ENCODE data around the gene EMP2.

The EMP2 gene

DNA sequence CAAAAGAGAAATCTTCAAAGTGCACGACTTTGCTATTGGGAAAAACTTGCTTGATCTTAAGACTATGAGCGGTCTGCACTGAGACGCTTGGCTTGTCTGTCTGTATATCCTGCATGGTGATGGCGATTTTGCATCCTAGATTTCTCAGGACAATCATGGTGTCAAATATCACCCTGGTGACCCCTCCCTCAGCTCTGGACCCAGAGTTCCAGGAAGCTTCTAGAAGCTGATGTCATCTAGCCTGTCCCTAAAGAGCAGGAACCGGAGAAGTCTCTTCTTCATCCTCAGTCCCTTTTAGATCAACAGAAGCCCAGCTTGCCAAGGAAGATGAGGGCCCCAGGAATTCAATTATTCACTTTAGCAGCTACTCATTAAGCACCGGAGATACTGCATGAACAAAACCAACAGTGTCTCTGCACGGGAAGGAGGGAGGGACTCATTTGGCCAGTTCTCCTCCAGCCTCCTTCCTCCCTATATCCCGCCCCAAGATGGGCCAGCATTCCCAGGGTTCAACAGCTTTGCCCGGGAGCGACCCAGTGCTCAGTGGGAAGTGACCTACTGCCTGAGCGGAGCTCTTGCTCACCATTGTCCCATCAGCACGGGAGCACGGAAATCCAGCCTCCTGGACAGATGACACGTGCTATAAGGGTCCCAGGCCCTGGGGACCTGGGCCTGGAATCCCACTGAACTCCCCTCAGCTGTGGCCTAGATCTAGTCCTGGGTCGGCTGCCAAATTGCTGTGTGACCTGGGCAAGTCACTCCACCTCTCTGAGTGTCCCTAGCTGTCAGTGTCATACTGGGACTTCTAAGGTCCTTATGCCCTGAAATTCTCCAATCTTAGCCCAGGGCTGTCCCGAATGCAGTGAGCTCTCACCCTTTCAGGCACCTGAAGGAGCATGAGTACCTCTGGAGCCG lies 3.8 kb downstream of the EMP2 start:
- Histone ChIP-seq H3K27ac (ENCODE audit: low read depth, low read length) (no peak overlapping the region), H3K9me3 (ENCODE audit: control insufficient read depth, insufficient read depth, low read length) (no peaks in the 10 kb centered on the region), H3K27me3 (ENCODE audit: control insufficient read depth, insufficient read depth, low read length) (peaks cover 6% of the 10 kb centered on the region), H3K4me3 (ENCODE audit: low read depth, low read length) (no peak overlapping the region), H3K9ac (ENCODE audit: low read depth, low read length) (no peak overlapping the region), H3K4me1 (ENCODE audit: control insufficient read depth, insufficient read depth, low read length) (peaks cover 27% of the 10 kb centered on the region), H3K36me3 (ENCODE audit: control insufficient read depth, insufficient read depth, low read length) (no peaks in the 10 kb centered on the region)

DNA sequence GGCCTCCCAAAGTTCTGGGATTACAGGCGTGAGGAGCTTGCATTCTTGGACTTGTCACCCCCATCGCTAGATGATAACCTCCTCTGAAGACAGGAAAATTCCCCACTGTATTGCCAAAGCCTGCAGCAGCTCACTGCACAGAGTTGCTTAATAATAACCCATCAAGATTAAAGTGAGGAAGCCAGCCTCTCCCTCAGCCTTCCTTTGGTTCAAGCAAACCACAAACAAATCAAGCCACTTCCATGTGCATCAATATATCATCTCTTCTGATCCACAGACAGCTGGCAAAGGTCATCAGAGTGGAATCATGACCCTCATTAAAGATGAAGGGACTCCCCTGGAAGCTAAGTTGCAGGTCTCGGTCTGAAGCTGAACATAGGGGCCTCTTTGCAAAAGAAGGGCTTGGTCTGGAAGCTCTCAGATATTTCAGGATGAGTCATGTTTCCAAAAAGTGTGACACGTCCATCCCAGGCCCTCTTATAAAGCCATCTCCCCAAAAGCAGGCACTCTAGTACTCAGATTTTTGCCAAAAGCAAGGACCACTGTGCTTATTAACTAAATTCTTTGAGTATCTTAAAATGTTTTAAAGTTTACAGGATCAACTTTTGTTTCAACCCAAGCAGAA lies 4.8 kb downstream of the EMP2 start:
- no peak overlapping the region for H3K27ac ChIP-seq (ENCODE audit: low read depth, low read length)
- H3K4me1 ChIP-seq (ENCODE audit: control insufficient read depth, insufficient read depth, low read length): peaks cover 21% of the 10 kb centered on the region
- H3K9me3 ChIP-seq (ENCODE audit: control insufficient read depth, insufficient read depth, low read length): no peaks in the 10 kb centered on the region
- no peak overlapping the region for H3K4me3 ChIP-seq (ENCODE audit: low read depth, low read length)
- H3K27me3 ChIP-seq (ENCODE audit: control insufficient read depth, insufficient read depth, low read length): peaks cover 6% of the 10 kb centered on the region
- H3K9ac ChIP-seq (ENCODE audit: low read depth, low read length): no peak overlapping the region
- no peaks in the 10 kb centered on the region for H3K36me3 ChIP-seq (ENCODE audit: control insufficient read depth, insufficient read depth, low read length)

DNA sequence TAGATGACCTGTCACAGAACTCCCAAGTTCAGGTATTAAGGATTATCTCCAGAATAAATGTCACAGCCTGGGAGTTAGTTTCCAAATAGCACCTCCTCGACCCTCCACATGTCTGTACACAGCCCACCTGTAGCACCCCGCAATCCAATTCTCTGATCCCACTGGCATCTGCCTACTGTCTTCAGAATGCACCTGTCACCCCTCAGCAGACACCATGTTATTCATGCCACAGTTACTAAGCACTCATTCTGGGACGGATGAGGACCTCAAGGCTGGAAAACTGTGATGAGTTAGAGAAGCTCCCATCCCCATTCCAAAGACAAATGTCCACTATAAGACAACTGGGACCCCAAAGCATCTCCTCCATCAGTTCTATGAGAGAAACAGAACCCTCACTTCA lies 7.8 kb downstream of the EMP2 start:
- H3K27ac ChIP-seq (ENCODE audit: low read depth, low read length): no peak overlapping the region
- H3K4me3 ChIP-seq (ENCODE audit: low read depth, low read length): no peak overlapping the region
- no peaks in the 10 kb centered on the region for H3K27me3 ChIP-seq (ENCODE audit: control insufficient read depth, insufficient read depth, low read length)
- peaks cover 14% of the 10 kb centered on the region for H3K4me1 ChIP-seq (ENCODE audit: control insufficient read depth, insufficient read depth, low read length)
- H3K9me3 ChIP-seq (ENCODE audit: control insufficient read depth, insufficient read depth, low read length): no peaks in the 10 kb centered on the region
- no peaks in the 10 kb centered on the region for H3K36me3 ChIP-seq (ENCODE audit: control insufficient read depth, insufficient read depth, low read length)
- H3K9ac ChIP-seq (ENCODE audit: low read depth, low read length): no peak overlapping the region

DNA sequence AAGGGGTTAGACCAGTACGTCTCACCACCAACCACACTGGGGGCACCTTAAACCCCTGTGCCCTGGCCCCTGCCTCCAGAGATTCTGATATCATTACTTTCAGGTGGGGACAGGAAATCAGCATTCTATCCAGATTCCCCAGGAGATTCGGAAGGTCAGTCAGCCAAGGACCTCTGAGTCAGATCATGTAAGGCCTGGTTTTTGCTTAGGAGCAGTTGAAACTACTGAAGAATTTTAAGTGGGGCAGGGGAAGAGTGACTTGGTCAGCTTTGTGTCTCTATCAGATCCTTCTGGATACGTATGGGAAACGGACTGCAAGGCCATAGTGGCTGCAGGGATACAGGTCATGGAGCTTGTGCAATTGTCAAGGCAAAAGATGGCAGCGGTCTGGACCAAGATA lies 9.0 kb downstream of the EMP2 start:
- Histone ChIP-seq H3K4me1 (ENCODE audit: control insufficient read depth, insufficient read depth, low read length) (peaks cover 2% of the 10 kb centered on the region), H3K4me3 (ENCODE audit: low read depth, low read length) (no peak overlapping the region), H3K27me3 (ENCODE audit: control insufficient read depth, insufficient read depth, low read length) (no peaks in the 10 kb centered on the region), H3K36me3 (ENCODE audit: control insufficient read depth, insufficient read depth, low read length) (no peaks in the 10 kb centered on the region), H3K9ac (ENCODE audit: low read depth, low read length) (no peak overlapping the region), H3K27ac (ENCODE audit: low read depth, low read length) (no peak overlapping the region), H3K9me3 (ENCODE audit: control insufficient read depth, insufficient read depth, low read length) (no peaks in the 10 kb centered on the region)

DNA sequence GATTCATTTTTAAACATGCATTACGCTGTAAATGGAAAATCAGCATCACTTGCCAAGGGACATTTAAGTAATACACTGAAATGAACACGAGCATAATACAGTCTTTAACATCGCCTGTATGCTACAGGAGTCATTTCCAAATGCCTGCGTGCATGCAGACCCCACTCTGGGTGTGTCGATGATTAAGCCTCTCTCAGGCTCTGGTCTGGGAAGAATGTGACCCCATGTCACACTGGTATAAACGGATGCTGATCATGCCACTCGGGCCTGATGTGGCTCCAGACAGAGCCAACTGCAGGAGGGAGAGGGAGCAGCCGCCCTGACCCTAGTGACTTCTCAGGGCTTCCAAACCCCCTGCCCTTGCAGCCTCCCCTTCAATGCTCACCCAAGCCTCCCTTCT lies 10.8 kb downstream of the EMP2 start:
- Histone ChIP-seq H3K4me3 (ENCODE audit: low read depth, low read length) (no peak overlapping the region), H3K9me3 (ENCODE audit: control insufficient read depth, insufficient read depth, low read length) (no peaks in the 10 kb centered on the region), H3K27ac (ENCODE audit: low read depth, low read length) (no peak overlapping the region), H3K4me1 (ENCODE audit: control insufficient read depth, insufficient read depth, low read length) (no peaks in the 10 kb centered on the region), H3K36me3 (ENCODE audit: control insufficient read depth, insufficient read depth, low read length) (no peaks in the 10 kb centered on the region), H3K9ac (ENCODE audit: low read depth, low read length) (no peak overlapping the region), H3K27me3 (ENCODE audit: control insufficient read depth, insufficient read depth, low read length) (no peaks in the 10 kb centered on the region)

DNA sequence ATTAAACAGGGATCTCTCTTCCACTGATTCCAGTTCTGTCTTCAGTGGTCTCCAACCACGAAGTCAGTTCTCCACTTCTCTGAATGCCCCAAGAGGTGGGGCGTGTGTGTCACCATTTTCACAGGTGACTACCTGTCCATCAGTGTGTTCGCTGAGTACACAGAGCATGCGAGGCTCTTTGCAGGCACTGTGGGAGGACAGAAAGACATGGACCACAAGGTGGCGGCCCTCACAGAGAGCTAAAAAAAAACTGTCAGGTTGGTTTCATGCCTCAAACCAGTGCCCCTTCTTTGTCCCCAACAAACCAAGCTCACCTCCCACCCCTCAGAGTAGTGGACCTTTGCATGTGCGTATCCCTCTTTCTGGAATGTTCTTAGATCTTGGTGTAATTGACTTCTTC lies 13.8 kb downstream of the EMP2 start:
- no peaks in the 10 kb centered on the region for H3K4me1 ChIP-seq (ENCODE audit: control insufficient read depth, insufficient read depth, low read length)
- H3K27me3 ChIP-seq (ENCODE audit: control insufficient read depth, insufficient read depth, low read length): no peaks in the 10 kb centered on the region
- no peak overlapping the region for H3K4me3 ChIP-seq (ENCODE audit: low read depth, low read length)
- peaks cover 8% of the 10 kb centered on the region; the same call in 1 of the 2 replicates for H3K9me3 ChIP-seq (ENCODE audit: control insufficient read depth, insufficient read depth, low read length)
- no peaks in the 10 kb centered on the region for H3K36me3 ChIP-seq (ENCODE audit: control insufficient read depth, insufficient read depth, low read length)
- no peak overlapping the region for H3K27ac ChIP-seq (ENCODE audit: low read depth, low read length)
- no peak overlapping the region for H3K9ac ChIP-seq (ENCODE audit: low read depth, low read length)

DNA sequence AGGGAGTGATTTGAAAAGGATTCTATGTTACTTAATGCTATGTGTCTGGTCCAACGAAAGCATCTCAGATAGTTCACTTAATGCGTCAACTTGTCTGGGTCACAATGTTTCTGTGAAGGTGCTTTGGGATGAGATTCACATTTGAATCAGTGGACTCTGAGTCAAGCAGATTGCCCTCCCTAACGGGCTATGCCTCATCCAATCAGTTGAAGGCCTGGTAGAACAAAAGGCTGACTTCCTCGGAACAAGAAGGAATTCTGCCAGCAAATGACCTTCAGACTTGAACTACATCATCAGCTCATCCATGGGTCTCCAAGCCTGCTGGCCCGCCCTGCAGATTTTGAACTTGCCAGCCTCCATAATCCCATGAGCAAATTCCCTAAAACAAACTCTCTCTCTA lies 15.2 kb downstream of the EMP2 start:
- Histone ChIP-seq H3K9me3 (ENCODE audit: control insufficient read depth, insufficient read depth, low read length) (peaks cover 8% of the 10 kb centered on the region; the same call in 1 of the 2 replicates), H3K4me1 (ENCODE audit: control insufficient read depth, insufficient read depth, low read length) (no peaks in the 10 kb centered on the region), H3K4me3 (ENCODE audit: low read depth, low read length) (no peak overlapping the region), H3K27ac (ENCODE audit: low read depth, low read length) (no peak overlapping the region), H3K36me3 (ENCODE audit: control insufficient read depth, insufficient read depth, low read length) (no peaks in the 10 kb centered on the region), H3K9ac (ENCODE audit: low read depth, low read length) (no peak overlapping the region), H3K27me3 (ENCODE audit: control insufficient read depth, insufficient read depth, low read length) (no peaks in the 10 kb centered on the region)

DNA sequence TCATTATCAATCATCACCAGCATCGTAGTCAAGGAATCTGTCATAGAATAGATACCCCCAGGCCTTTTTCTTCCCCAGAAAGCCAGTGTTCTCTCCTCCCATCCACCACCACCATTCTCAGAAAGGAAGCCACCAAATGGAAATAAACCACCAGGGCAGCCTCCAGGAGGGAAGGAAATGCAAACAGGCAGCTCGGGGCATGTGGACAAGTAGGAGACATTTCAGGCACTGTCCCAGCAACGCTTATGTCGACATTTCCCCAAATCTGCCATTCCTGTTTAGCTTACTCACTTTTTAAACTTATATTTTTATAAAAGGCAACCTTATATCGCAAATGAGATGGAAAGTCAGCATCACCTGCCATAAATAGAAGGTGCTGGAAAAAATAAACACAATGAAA lies 15.8 kb downstream of the EMP2 start:
- H3K36me3 ChIP-seq (ENCODE audit: control insufficient read depth, insufficient read depth, low read length): no peaks in the 10 kb centered on the region
- no peaks in the 10 kb centered on the region for H3K27me3 ChIP-seq (ENCODE audit: control insufficient read depth, insufficient read depth, low read length)
- no peak overlapping the region for H3K4me3 ChIP-seq (ENCODE audit: low read depth, low read length)
- H3K9ac ChIP-seq (ENCODE audit: low read depth, low read length): no peak overlapping the region
- no peak overlapping the region for H3K27ac ChIP-seq (ENCODE audit: low read depth, low read length)
- H3K4me1 ChIP-seq (ENCODE audit: control insufficient read depth, insufficient read depth, low read length): no peaks in the 10 kb centered on the region
- H3K9me3 ChIP-seq (ENCODE audit: control insufficient read depth, insufficient read depth, low read length): peaks cover 8% of the 10 kb centered on the region; the same call in 1 of the 2 replicates

DNA sequence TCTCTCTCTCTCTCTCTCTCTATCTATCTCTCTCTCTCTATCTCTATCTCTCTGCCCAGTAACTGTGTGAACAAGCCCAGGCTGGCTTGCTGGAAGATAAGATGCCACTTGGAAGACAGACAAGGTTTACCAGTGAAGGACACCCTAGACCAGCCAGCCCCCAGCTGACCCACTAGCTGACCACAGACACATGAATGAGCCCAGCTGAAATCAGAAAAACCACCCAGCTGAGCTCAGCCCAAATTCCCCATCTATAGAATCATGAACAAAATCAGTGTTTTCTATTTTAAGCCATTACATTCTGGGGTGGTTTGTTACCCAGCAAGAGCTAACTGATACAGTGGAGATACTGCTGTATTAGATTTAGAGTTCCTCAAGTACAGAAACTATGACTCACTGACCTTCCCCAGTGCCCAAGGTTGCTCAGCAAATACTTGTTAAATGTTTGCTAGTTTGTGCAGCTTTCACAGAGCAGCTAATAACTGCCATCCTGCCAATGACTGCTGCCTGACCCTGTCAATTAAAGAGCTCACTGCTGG lies 18.0 kb downstream of the EMP2 start:
- no peak overlapping the region for H3K4me3 ChIP-seq (ENCODE audit: low read depth, low read length)
- H3K36me3 ChIP-seq (ENCODE audit: control insufficient read depth, insufficient read depth, low read length): no peaks in the 10 kb centered on the region
- peaks cover 8% of the 10 kb centered on the region; the same call in 1 of the 2 replicates for H3K9me3 ChIP-seq (ENCODE audit: control insufficient read depth, insufficient read depth, low read length)
- H3K4me1 ChIP-seq (ENCODE audit: control insufficient read depth, insufficient read depth, low read length): no peaks in the 10 kb centered on the region
- no peak overlapping the region for H3K27ac ChIP-seq (ENCODE audit: low read depth, low read length)
- H3K9ac ChIP-seq (ENCODE audit: low read depth, low read length): no peak overlapping the region
- no peaks in the 10 kb centered on the region for H3K27me3 ChIP-seq (ENCODE audit: control insufficient read depth, insufficient read depth, low read length)

DNA sequence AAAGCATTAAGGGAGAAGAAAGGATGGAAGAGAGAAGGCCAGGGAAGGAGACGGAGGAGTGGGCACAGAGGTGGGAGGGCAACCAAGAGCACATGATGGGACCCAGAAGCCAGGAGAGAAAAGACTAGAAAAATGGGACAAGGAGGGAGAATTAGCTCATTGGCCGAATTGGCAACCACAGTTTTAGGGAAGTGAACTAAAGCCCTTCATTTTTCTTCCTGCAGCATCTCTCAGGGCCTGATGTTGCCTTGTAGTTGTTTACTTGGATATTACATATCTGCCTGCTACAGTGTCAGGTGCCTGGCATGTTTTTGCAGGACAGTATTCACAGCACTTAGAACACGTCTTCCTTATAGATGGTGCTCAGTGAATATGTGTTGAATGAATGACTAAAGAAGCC lies 19.0 kb downstream of the EMP2 start:
- Histone ChIP-seq H3K4me3 (ENCODE audit: low read depth, low read length) (no peak overlapping the region), H3K36me3 (ENCODE audit: control insufficient read depth, insufficient read depth, low read length) (no peaks in the 10 kb centered on the region), H3K9ac (ENCODE audit: low read depth, low read length) (no peak overlapping the region), H3K27ac (ENCODE audit: low read depth, low read length) (no peak overlapping the region), H3K4me1 (ENCODE audit: control insufficient read depth, insufficient read depth, low read length) (no peaks in the 10 kb centered on the region), H3K27me3 (ENCODE audit: control insufficient read depth, insufficient read depth, low read length) (no peaks in the 10 kb centered on the region), H3K9me3 (ENCODE audit: control insufficient read depth, insufficient read depth, low read length) (peaks cover 8% of the 10 kb centered on the region; the same call in 1 of the 2 replicates)

DNA sequence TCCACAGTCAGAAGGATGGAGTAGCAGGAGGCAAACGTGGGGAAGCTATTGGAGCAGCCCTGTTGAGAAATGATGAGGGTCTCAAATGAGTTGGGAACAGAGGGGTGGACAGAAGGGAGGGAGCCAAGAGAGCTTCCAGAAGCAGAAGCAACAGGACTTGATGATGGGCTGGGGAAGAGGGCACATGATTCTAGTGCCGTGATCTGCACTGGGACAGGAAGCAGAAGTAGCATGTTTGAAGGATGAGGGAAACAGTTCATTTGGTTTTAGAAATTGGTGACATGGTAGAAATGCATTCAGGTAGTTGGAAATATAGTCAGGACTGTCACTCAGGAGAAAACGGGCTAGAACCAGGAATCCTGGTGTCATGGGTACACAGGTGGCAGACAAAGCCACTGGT lies 19.4 kb downstream of the EMP2 start:
- Histone ChIP-seq H3K9me3 (ENCODE audit: control insufficient read depth, insufficient read depth, low read length) (peaks cover 8% of the 10 kb centered on the region; the same call in 1 of the 2 replicates), H3K9ac (ENCODE audit: low read depth, low read length) (no peak overlapping the region)

More for the DNA sequence above, 19.4 kb downstream of the EMP2 start:
- Histone ChIP-seq H3K27me3 (ENCODE audit: control insufficient read depth, insufficient read depth, low read length) (no peaks in the 10 kb centered on the region), H3K4me3 (ENCODE audit: low read depth, low read length) (no peak overlapping the region), H3K36me3 (ENCODE audit: control insufficient read depth, insufficient read depth, low read length) (no peaks in the 10 kb centered on the region), H3K4me1 (ENCODE audit: control insufficient read depth, insufficient read depth, low read length) (no peaks in the 10 kb centered on the region), H3K27ac (ENCODE audit: low read depth, low read length) (no peak overlapping the region)
